Body of pancreas (tissue), 4 donors: ENCODE measurements around the gene MYL12B. TPM values are rescaled to one million over a fixed set of nuclear protein-coding genes. Genes with fewer than 3 reads are reported as not detected.
"Not testable (repeated sequence)": the region's sequence is repeated elsewhere in the genome, so short reads cannot be mapped to it uniquely, and the experiment has no call there.

ENCODE experiments used
- ATAC-seq: fragments of 150-250 bp; one replicate; pipeline ENCODE4 v1.9.1; 2016
- DNase-seq, 4 donors: peaks; one replicate each; pipeline ENCODE4 v3.0.0-alpha.2; 2019
- H3K27ac ChIP-seq, 4 donors: fragments of 200-600 bp; sonication (generic); 1 replicate in 3 of 4; 2 replicates in 1 of 4; pipeline versions ENCODE4 v1.5.1 to v1.6.1; 2016 to 2019; ENCODE audit warnings: mild to moderate bottlenecking in 1 of 4, mixed read lengths in 1 of 4, moderate library complexity in 1 of 4
- H3K27me3 ChIP-seq, 2 donors: fragments of 200-600 bp; sonication (generic); one replicate each; pipeline ENCODE4 v1.6.0; 2016; ENCODE audit warnings: mild to moderate bottlenecking in 1 of 2
- H3K36me3 ChIP-seq, 2 donors: fragments of 200-600 bp; sonication (generic); replicated peaks in 1 of 2; 2 replicates each; pipeline ENCODE4 v1.5.1; 2016; ENCODE audit warnings: low read depth in 2 of 2; ENCODE audit not compliant: insufficient read depth in 1 of 2
- H3K4me1 ChIP-seq: fragments of 200-600 bp; sonication (generic); one replicate; pipeline ENCODE4 v1.6.0; 2016
- H3K4me3 ChIP-seq, 2 donors: fragments of 200-600 bp; sonication (generic); 1 replicate in 1 of 2; 2 replicates in 1 of 2; pipeline ENCODE4 v1.5.1; 2016 to 2019
- H3K9me3 ChIP-seq, 3 donors: fragments of 200-600 bp; sonication (generic); 1 replicate in 2 of 3; 2 replicates in 1 of 3; pipeline ENCODE4 v1.5.1; 2016
- CTCF ChIP-seq, 7 experiments: fragments of 450-650 bp in 4 of 7; fragments of 200-600 bp in 3 of 7; sonication (generic) in 3 of 7; IDR thresholded peaks; one replicate each; pipeline ENCODE4 v1.5.1; 2016 to 2019; ENCODE audit warnings: antibody characterized with exemption in 7 of 7
- POLR2A ChIP-seq, 3 donors: fragments of 450-650 bp; IDR thresholded peaks; one replicate each; pipeline ENCODE4 v1.6.1; 2016; ENCODE audit warnings: antibody characterized with exemption in 3 of 3, mild to moderate bottlenecking in 2 of 3
- WGBS, 2 donors: methylation state at CpG; one replicate each; pipeline ENCODE4 v1.1.5; 2017; 5-methylcytosine and 5-hydroxymethylcytosine counted together
- intact Hi-C: fragments of 100-400 bp; cut with DNase I; formaldehyde crosslinking; loops from one replicate; pipeline ENCODE4 v1.15.1; 2023
- total RNA-seq, 2 donors: library from RNA; depleted of rRNA; stranded (reverse); fragments of >200 nt; gene quantifications; one replicate each; pipeline ENCODE4 v1.1.0, GENCODE V29; 2016

The MYL12B gene
- total RNA-seq, 2 donors from 2014 or later = 84.7 to 121 TPM

DNA sequence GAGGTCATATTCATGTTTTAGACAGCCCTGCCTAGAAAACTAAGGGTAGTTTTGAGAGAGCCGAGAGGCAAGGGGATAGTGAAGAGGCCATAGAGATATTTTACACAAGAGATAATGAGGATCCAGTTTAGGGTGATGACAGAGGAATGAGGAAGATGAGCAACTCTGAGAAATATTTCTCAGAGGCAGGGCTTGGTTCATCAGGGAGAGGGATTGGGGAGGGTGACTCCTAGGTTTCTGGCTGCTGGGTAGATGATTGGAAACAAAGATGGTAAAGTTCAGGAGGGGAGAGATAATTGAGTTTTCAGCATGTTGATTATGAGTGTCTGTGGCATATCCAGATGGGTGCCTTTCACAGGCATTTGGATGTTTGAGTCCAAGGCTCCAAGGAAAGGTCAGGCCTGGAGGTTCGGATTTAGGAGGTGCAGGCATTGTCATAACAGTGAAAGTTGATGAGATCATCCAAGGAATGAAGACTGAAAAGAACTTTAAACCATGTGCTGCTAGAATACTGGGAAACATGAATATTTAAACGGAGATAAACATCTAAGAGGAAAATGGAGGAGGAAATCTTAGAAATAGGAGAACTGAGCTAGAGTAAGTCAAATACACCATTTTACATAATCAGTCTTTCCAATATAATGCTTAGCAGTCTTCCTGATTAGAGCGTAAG is 7.4 kb downstream of the MYL12B start:
- 69 to 74% methylated on average over 4 of the region's 4 CpGs for WGBS, 2 donors
- Histone ChIP-seq H3K9me3 (no peaks in the 10 kb centered on the region), H3K4me3 (no peak overlapping the region), H3K4me1 (peaks cover 54% of the 10 kb centered on the region), H3K27me3 (no peaks in the 10 kb centered on the region), H3K36me3 (peaks cover 0 to 2% of the 10 kb centered on the region in 2 donors), H3K27ac (no peak overlapping the region)
- no peak for ATAC-seq
- TF ChIP-seq CTCF (IDR thresholded peaks at IDR 0.05) = no peak
- no peak for TF ChIP-seq POLR2A (IDR thresholded peaks at IDR 0.05)
- no peak for DNase-seq
- intact Hi-C loops = no loop called here

DNA sequence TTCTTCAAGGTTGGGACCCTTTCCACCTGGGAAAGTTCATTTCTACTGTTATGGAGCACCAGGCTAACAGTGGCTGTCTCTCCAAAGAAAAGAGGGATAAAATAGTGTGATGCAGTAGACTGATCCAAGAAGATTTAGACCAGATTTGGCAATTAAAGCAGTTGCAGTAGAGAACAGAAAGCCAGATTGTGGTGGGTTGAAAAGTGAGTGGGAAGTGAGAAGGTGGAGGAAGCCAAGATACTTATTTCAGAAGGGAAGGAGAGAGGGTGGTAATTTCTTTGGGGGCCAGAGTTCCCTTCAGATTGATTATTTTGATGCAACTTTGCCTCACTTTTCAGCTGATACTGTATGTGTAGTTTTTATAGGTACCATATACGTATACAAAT is 8.0 kb downstream of the MYL12B start:
- peaks cover 0 to 7% of the 10 kb centered on the region in 2 donors for H3K36me3 ChIP-seq
- H3K4me3 ChIP-seq = no peak overlapping the region
- H3K9me3 ChIP-seq = no peaks in the 10 kb centered on the region
- H3K27me3 ChIP-seq = no peaks in the 10 kb centered on the region
- no peak for ATAC-seq
- no peak overlapping the region for H3K27ac ChIP-seq
- H3K4me1 ChIP-seq = peaks cover 51% of the 10 kb centered on the region
- no peak for TF ChIP-seq CTCF (IDR thresholded peaks at IDR 0.05)
- no peak for TF ChIP-seq POLR2A (IDR thresholded peaks at IDR 0.05)
- intact Hi-C loops = no loop called here
- DNase-seq = no peak
- WGBS, 2 donors = 95 to 100% methylated on average over 1 of the region's 1 CpG

- Histone ChIP-seq H3K4me1 (peaks cover 24% of the 10 kb centered on the region), H3K4me3 (no peak overlapping the region), H3K27me3 (no peaks in the 10 kb centered on the region), H3K36me3 (peaks cover 0 to 24% of the 10 kb centered on the region in 2 donors), H3K9me3 (no peaks in the 10 kb centered on the region), H3K27ac (no peak overlapping the region)
- intact Hi-C loops = no loop called here
- ATAC-seq = no peak
- 52 to 55% methylated on average over 3 of the region's 3 CpGs for WGBS, 2 donors
- no peak for DNase-seq
- TF ChIP-seq CTCF (IDR thresholded peaks at IDR 0.05) (no peak), POLR2A (IDR thresholded peaks at IDR 0.05) (no peak)
These were observed 11.1 kb downstream of the MYL12B start for GRCh38 chr18:3273042-3273441.

DNA sequence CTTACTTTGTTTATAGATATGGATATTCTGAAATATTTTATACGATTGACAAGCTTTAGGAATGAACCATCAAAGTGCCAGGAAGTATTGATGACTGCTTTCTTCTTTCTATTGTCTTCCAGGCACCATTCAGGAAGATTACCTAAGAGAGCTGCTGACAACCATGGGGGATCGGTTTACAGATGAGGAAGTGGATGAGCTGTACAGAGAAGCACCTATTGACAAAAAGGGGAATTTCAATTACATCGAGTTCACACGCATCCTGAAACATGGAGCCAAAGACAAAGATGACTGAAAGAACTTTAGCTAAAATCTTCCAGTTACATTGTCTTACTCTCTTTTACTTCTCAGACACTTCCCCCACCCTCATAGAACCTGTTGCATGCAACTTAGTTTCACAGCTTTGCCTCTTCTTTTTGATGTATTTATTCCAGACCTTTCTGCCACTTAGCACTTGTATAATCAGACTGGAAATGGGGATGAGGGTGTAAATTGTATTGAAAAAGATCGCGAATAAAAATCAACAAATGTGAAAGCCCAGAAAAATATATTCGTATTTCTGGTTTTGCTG is 15.8 kb downstream of the MYL12B start:
- H3K4me3 ChIP-seq, intact Hi-C loops, H3K27ac ChIP-seq, DNase-seq, H3K4me1 ChIP-seq, ATAC-seq, H3K27me3 ChIP-seq, H3K9me3 ChIP-seq: not testable (repeated sequence)
- peaks cover 0 to 25% of the 10 kb centered on the region in 2 donors for H3K36me3 ChIP-seq
- WGBS, 2 donors = 72 to 86% methylated on average over 7 of the region's 7 CpGs

GRCh38 chr18:3279201-3280185 is 17.6 kb downstream of the MYL12B start:
- H3K36me3 ChIP-seq = peaks cover 0 to 23% of the 10 kb centered on the region in 2 donors
- H3K27me3 ChIP-seq = no peaks in the 10 kb centered on the region
- ATAC-seq = no peak
- intact Hi-C loops = loop anchor here (5.0 to 10.0 kb wide), 3 partner anchors 173 to 388 kb away; partner anchors contain the start of gene TGIF1
- no peak overlapping the region for H3K4me3 ChIP-seq
- no peaks in the 10 kb centered on the region for H3K9me3 ChIP-seq
- no peaks in the 10 kb centered on the region for H3K4me1 ChIP-seq
- WGBS, 2 donors = 16% methylated on average over 13 to 14 of the region's 14 CpGs
- H3K27ac ChIP-seq = no peak overlapping the region
- DNase-seq = no peak
- TF ChIP-seq CTCF (IDR thresholded peaks at IDR 0.05) (no peak), POLR2A (IDR thresholded peaks at IDR 0.05) (no peak)
